HG03342 (cell line): ENCODE measurements around the gene TTC23.
"Not testable (repeated sequence)": the region's sequence is repeated elsewhere in the genome, so short reads cannot be mapped to it uniquely, and the experiment has no call there.

Experiments
- ATAC-seq: cut with Tn5 transposase; IDR thresholded peaks from one replicate; pipeline ENCODE4 v1.9.1; 2021; ENCODE audit warnings: mild to moderate bottlenecking, moderate library complexity; ENCODE audit not compliant: unreplicated experiment

Gene TTC23

DNA sequence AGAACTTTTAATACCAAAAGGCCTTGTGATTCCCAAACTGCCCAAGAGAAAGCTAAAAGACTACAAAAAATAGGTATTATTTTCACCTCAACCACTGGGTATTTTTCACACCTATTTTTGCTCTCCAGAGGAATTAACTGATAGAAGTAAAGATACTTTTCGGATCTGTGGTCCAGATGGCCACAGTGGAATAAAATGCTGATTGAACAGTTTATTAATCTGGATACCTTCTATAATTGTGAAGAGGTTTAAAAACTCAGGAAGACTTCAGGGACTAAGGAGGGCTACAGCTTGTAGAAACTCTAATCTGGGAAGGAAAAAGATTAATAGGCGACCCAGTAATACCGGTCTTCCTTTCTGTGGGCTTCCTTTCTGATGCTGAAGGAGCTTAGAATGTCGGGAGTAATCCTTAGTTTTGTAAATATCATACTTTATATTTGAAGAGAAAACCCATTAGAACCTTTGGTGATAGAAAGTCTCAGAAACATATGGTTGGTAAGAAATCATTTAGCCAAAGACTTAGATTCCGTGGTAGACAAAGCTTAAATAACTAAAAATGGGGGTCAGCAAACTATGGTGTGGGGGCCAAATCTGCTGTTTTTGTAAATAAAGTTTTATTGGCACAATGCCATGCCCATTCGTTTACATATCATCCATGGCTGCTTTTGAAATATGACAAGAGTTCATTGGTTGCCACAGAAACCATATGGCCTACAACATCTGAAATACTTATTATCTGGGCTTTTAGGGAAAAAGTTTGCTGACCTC, 47.8 kb downstream of the TTC23 start:
- no peak for ATAC-seq

DNA sequence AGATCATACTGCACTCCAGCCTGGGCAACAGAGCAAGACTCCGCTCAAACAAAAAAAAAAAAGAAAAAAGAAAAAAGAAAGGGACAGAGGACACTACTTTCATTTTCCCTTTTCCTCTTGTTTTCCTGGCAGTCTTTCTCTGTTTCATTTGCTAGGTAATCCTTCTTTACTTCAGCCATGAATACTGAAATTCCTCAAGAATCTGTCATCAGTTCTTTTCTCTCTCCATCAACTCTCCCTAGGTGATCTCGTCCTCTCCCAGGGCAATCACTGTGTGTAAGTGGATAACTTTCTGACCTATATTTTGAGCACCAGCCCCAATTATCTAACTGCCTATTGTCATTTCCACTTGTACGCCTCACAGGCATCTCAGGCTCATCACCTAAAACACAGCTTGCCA, 51.5 kb downstream of the TTC23 start:
- no peak for ATAC-seq

DNA sequence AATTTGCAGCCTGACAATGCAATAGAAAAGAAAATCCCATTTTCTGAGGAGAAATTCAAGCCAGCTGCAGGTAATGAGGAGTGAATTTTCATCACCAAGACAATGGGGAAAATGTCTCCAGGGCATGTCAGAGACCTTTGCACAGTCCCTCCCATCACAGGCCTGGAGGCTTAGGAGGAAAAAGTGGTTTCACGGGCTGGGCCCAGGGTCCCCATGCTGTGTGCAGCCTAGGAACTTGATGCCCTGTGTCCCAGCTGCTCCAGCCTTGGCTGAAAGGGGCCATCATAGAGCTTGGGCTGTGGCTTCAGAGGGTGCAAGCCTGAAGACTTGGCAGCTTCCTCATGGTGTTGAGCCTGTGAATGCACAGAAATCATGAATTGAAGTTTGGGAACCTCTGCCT, 57.2 kb downstream of the TTC23 start:
- ATAC-seq, result not testable (repeated sequence)

DNA sequence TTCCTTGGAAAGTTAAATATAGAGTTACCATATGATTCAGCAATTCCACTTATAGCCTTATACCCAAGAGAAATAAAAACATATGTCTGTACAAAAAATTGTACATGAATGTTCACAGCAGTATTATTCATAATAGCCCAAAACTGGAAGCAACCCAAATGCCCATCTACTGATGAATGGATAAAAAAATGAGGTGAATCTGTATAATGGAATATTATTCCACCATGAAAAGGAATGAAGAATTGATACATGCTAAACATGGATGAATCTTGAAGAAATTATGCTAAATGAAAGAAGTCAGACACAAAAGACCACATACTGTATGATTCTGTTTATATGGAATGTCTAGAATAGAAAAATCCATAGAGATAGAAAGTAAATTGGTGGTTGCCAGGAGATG, 61.4 kb downstream of the TTC23 start:
- ATAC-seq, result no peak

- ATAC-seq, result no peak
These were observed 63.8 kb downstream of the TTC23 start for GRCh38 chr15:99185414-99186130.

- ATAC-seq, result no peak
These were observed 66.6 kb downstream of the TTC23 start for GRCh38 chr15:99182791-99183190.

GRCh38 chr15:99181545-99181971, 67.8 kb downstream of the TTC23 start:
- no peak for ATAC-seq

- no peak for ATAC-seq
These were observed 68.4 kb downstream of the TTC23 start for GRCh38 chr15:99180964-99181306.

DNA sequence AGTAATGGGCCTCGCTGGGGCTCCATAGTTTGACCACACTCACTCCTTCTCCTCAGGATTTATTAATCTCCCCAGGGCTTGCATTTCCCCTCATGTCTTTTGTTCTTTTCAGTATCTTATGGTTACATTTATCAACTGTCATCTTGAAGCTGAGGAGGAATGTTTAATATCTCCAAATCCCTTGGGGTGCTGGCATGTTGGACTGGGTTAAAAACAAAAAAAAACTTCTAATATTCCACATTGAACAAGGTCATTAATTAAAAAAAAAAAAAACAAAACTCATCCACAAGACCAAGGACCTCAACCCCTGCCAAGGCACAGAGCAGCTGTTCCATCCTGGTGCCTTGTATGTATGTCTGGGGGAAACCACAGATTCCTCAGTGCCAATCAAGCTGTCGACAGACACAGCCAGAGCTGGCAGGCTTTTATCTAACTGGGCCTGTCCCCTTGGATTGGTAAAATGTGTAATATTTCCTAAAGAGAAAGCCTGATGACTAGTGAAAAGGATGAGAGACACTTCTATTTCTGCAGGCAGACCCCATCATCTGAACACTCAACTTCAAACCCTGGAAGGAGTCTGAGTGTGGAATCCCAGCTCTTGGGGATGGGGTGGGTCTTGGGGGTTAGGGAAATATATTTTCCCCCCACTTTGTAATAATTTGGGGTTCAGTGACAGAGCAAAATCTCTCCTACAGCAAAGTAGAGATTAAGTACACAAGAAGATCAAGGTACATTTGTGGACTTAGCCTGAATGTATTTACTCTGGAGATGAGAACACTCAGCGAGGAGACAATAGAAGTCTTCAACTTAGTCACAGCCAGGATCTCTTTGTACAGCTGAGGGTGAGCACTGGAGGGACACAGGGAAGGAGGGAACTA, 69.1 kb downstream of the TTC23 start:
- no peak for ATAC-seq

- ATAC-seq, result no peak
These were observed 71.7 kb downstream of the TTC23 start for GRCh38 chr15:99177679-99178078.

DNA sequence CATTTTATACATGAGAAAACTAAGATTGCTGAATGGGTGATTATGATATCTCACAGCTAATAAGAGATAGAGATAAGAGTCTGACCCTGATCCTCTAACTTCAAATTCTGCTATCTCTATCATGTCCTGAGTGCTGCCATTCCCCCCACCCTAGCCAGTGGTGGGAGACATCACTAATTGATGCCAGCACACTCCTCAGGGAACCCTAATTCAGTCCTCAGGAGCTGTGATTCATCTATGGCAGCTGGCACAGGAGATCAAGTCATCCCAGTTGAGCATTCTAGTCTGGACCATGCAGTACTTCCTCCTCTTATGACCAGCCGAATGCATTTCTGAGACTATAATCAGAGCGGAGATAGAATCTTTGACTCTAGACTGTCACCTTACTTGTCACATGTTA, 72.6 kb downstream of the TTC23 start:
- no peak for ATAC-seq

DNA sequence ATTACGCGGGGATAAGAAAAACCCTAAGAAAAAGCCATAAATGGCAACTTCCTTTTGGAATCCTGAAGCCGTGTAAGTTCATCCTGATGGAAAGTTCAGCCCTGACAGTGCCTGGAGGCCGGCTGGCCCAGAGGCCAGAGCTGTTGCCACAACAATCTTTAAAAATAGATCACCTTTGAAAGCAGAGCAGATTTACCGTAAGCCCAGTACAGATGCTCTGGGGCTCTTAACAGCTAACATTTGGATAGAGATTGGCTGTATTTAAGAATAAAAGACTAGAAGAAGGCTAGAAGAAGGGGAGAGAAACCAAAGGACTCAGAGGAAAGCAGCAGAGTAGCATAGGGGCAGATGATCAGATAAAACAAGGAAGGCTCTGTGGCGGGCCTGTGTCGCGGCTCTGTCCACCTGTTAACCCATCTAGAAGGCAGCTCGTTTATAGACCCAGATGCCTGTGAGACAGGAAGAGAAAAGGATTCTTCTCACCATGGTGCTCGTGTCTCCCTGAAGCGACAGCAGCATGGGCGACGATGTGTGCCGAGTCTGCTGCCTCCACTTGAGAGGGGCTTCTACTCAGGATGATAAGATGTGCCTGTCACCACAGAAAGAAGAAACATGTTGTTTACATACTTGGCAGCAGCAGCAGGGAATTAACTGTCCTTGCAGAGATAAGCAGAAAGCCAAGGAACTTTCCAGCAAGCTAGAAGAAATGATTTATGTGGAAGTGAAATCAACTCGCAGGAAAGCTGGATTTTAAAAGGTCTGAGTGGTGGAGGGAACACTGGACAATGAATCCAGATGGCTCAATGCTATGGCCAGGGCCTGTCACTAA, 74.6 kb downstream of the TTC23 start:
- no peak for ATAC-seq

DNA sequence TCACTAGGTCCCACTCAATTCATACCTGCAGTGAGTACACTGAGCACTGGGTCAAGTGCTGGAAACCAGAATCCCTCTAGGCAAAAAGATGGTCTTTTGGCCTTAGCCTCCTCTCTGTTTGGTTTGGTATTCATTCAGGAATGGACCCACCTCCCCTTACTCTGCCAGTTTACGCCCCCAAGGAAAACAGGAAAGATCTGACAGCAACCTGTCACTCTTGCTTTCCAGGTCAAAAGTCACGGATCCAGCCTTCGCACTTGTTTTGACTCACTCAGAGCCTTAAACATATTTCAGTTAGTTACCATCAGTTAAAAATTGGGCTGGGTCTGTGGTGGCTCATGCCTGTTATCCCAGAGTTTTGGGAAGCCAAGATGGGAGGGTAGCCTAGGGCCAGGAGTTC, 76.4 kb downstream of the TTC23 start:
- no peak for ATAC-seq

GRCh38 chr15:99172171-99172570, 77.2 kb downstream of the TTC23 start:
- ATAC-seq, result no peak

GRCh38 chr15:99170476-99171065, 78.8 kb downstream of the TTC23 start:
- no peak for ATAC-seq

- ATAC-seq, result no peak
These were observed 79.5 kb downstream of the TTC23 start for GRCh38 chr15:99169769-99170311.

GRCh38 chr15:99168601-99169580, 80.5 kb downstream of the TTC23 start:
- no peak for ATAC-seq

- peak; percentile 65 for ATAC-seq
These were observed 81.7 kb downstream of the TTC23 start for GRCh38 chr15:99167640-99168039.

DNA sequence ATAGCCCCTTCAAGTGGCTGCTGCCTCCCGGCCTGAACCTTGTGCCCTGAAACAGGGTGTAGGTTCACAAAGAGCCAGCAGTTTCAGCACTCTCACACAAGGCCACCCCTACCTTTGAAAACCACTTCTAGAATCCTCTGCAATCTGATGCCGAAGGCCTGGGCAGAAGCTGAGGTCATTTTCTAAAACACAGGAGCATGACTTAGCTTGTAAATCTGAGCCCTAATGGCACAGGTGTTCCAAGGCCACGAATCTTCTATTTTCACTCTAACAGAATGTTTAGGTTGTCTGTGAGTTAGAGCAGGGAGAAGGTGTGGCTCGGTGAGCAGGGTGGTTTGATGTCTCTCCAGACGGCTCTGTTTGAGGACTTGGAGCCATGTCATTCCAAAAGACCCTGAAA, 82.2 kb downstream of the TTC23 start:
- ATAC-seq, result no peak
